Activated T-cell treated with anti-CD3 and anti-CD28 coated beads, Interleukin-2, amount 50 U/mL, for 72 hours (primary cell): Measurements from ENCODE around the gene MGLL. TPM values are rescaled to one million over a fixed set of nuclear protein-coding genes. Genes with fewer than 3 reads are reported as not detected.

Experiments used
- ATAC-seq, 2 donors: fragments of 150-1000 bp; cut with Tn5 transposase; replicated peaks in 1 of 2; 2 replicates each; pipeline ENCODE4 v1.10.0; 2021; ENCODE audit warnings: moderate library complexity in 2 of 2, mild to moderate bottlenecking in 1 of 2
- DNase-seq, 2 donors: peaks; one replicate each; pipeline ENCODE4 v3.0.0; 2021 to 2022; ENCODE audit warnings: mixed read lengths in 1 of 2
- H3K27ac Mint-ChIP-seq: one replicate; pipeline ENCODE4 v1.8.0; 2022; ENCODE audit warnings: mild to moderate bottlenecking, moderate library complexity, mixed read lengths
- H3K27me3 Mint-ChIP-seq: one replicate; pipeline ENCODE4 v1.8.0; 2022; ENCODE audit warnings: low read depth, mixed read lengths
- H3K36me3 Mint-ChIP-seq, 2 donors: one replicate each; pipeline ENCODE4 v1.8.0; 2022; ENCODE audit warnings: mixed read lengths in 2 of 2, mild to moderate bottlenecking in 1 of 2; ENCODE audit not compliant: insufficient read depth in 2 of 2
- H3K4me1 Mint-ChIP-seq: one replicate; pipeline ENCODE4 v1.8.0; 2022; ENCODE audit warnings: low read depth, mixed read lengths
- H3K4me3 Mint-ChIP-seq, 2 donors: one replicate each; pipeline ENCODE4 v1.8.0; 2022; ENCODE audit warnings: mild to moderate bottlenecking in 2 of 2, mixed read lengths in 2 of 2, moderate library complexity in 2 of 2
- H3K9me3 Mint-ChIP-seq, 2 donors: one replicate each; pipeline ENCODE4 v1.8.0; 2022; ENCODE audit warnings: mixed read lengths in 2 of 2
- total RNA-seq, 2 donors: library from RNA; stranded (reverse); gene quantifications; one replicate each; pipeline ENCODE4 v1.2.3, GENCODE V29; 2022

Gene MGLL
- total RNA-seq, 2 donors from 2014 or later: 1.7 to 2.3 TPM

DNA sequence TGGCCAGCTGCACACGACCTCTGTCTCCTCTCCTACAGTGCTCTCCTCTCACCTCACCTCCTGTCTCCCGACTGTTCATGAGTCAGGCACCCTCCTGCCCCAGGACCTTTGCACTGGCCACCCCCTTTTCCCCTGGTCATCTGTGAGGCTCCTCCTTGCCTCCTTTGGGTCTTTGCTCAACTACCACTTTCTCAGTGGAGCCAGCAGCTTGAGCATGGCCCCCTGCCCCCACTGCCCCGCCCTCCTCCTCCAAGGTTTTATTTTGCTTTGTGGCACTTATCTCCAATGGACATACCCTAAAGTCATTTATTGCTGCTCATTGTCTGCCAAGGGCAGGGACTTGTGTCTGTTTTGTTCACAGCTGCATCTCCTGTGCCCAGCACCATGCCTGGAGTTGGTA, 64.3 kb downstream of the MGLL start:
- Mint-ChIP-seq H3K9me3 (no peaks in the 10 kb centered on the region), H3K4me3 (no peak overlapping the region), H3K36me3 (no peaks in the 10 kb centered on the region)

DNA sequence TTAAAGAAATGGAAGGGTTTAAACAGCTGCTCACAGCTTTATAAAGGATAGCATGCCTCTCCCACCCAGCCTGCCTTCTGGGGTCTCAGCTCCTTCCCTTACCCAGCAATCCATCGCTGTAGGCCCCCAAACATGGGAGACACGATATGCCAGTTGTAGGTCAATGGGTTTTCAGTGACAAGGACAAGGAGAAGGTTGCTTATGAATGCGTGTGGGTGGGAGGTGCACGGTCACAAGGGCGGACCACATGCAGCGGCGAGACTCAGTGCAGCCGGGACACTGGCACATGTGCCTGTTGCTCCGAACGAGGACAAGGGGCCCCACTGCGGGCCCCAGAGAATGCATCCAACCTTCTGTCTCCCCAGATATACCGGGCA, 67.0 kb downstream of the MGLL start:
- H3K4me1 Mint-ChIP-seq: peaks cover 39% of the 10 kb centered on the region
- DNase-seq: no peak
- H3K36me3 Mint-ChIP-seq: no peaks in the 10 kb centered on the region
- H3K27ac Mint-ChIP-seq: no peak overlapping the region
- no peaks in the 10 kb centered on the region for H3K9me3 Mint-ChIP-seq
- ATAC-seq: peak in 1 of 2 donors; percentile 4
- peak overlapping the region; percentile 62 to 66 for H3K4me3 Mint-ChIP-seq
- peaks cover 34% of the 10 kb centered on the region for H3K27me3 Mint-ChIP-seq

More for the DNA sequence above, 64.3 kb downstream of the MGLL start:
- ATAC-seq (no peak), DNase-seq (no peak)
- H3K27ac Mint-ChIP-seq: no peak overlapping the region
- H3K27me3 Mint-ChIP-seq: peaks cover 36% of the 10 kb centered on the region
- peaks cover 40% of the 10 kb centered on the region for H3K4me1 Mint-ChIP-seq

DNA sequence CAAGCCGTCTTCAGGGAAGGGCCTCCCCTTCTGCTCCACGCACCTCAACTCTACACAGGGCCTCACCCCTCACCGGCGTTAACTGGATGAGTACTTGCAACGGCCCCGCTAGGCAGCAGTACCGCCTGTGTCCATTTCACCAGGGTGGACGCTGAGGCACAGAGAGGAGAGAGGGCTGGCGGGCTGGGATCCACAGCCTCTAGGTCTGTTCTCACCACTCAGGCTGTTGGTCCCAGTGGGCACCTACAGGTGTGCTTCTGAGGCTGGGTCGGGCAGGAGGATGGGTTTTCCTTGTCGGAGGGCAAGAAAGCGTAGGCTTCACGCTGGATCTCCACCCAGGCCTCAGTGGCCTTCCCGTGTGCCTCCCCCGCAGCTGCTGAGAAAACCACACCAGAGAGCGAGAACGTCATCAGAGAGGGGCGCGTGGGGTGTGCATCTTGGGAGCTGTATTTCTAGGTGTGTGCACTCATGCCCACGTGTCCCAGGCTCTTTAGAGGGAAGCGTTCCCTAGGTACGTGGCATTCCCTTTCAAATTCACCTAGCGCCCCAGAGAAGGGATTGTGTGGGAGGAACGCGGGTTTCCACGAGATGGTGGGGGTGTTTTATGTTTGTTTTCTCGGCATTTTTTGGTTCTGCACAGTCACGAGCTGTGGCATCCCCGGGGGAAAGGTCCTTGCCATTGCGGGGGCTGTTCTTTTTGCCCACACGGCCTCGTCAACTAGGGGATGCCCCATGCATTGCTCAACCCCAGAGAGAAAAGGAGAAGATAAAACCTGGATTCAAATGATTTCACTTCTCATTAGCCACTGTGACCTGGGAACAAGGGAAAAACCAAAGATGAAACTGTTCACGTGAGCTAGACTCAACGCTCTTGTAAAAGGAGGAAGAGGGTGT, 67.7 kb downstream of the MGLL start:
- H3K4me1 Mint-ChIP-seq: peaks cover 45% of the 10 kb centered on the region
- ATAC-seq: peak; percentile 61
- H3K36me3 Mint-ChIP-seq: no peaks in the 10 kb centered on the region
- H3K27me3 Mint-ChIP-seq: peaks cover 35% of the 10 kb centered on the region
- DNase-seq: peak; percentile 41 to 53
- peak overlapping the region; percentile 62 to 66 for H3K4me3 Mint-ChIP-seq
- H3K27ac Mint-ChIP-seq: no peak overlapping the region
- H3K9me3 Mint-ChIP-seq: no peaks in the 10 kb centered on the region

DNA sequence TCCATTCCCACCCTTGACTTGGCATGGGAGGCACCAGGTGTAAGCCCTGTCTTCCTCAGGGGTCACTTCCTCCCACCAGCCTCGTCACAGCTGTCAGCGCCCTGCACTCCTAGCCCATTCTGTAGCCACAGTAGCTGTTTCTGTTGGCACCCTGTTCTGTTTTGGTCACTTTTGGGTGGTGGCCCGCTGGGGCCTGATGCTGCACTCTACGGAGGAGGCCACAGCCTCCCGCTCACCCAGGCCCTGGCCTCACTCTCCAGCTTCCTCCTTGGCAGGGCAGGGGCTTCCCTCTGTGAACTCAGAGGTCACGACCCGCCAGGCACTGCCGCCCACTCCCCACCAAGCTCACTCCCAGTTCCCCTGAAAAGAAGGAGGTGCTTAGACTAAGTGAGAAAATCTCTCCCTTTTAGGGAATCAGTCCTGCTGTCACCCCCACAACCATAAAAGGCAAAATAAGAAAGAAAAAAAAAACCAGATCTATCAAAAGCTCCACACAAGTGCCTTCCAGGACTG, 68.4 kb downstream of the MGLL start:
- Mint-ChIP-seq H3K27ac (no peak overlapping the region), H3K4me1 (peaks cover 48% of the 10 kb centered on the region), H3K9me3 (no peaks in the 10 kb centered on the region), H3K4me3 (peak overlapping the region in 1 of 2 donors; percentile 62), H3K27me3 (peaks cover 37% of the 10 kb centered on the region), H3K36me3 (no peaks in the 10 kb centered on the region)
- ATAC-seq (no peak), DNase-seq (peak in 1 of 2 donors; percentile 7)

DNA sequence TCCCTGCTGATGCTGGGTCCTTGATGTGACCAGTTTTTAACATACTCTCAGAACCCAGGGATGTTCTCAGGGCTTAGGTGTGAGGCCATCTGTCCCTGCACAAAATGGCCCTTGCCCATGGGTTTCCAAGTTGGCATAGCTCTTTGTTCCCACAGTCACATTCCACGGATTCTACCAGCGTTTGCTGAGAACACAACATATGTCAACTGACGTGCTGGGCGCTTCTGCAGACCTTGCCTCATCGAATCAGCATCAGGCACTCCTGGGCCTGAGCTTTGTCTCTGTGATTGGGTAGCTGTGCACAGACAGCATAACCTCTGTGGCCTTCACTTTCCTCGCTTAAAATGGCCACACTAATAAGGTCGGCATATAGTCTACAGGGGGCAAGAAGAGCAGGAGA, 69.0 kb downstream of the MGLL start:
- H3K27me3 Mint-ChIP-seq: peaks cover 39% of the 10 kb centered on the region
- no peaks in the 10 kb centered on the region for H3K36me3 Mint-ChIP-seq
- H3K27ac Mint-ChIP-seq: no peak overlapping the region
- no peak overlapping the region for H3K4me3 Mint-ChIP-seq
- no peak for ATAC-seq
- no peaks in the 10 kb centered on the region for H3K9me3 Mint-ChIP-seq
- no peak for DNase-seq
- H3K4me1 Mint-ChIP-seq: peaks cover 48% of the 10 kb centered on the region

DNA sequence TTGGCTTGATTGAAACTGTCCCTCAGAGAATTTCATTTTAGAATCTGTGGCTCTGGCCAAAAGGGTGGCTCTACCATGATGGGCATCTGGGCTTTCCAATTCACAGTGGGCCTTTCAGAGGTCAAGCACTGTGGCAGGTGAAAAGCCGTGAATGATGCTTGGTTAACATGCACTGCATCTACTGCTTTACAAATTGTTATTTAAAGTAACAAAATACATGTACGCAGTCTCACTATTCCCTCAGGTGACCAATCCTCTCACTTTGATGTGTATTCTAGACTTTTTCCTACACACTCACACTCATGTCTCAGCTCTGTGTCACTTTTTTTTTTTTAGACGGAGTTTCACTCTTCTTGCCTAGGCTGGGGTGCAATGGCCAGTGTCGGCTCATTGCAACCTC, 70.5 kb downstream of the MGLL start:
- H3K4me1 Mint-ChIP-seq: peaks cover 48% of the 10 kb centered on the region
- no peaks in the 10 kb centered on the region for H3K9me3 Mint-ChIP-seq
- ATAC-seq (no peak), DNase-seq (no peak)
- peaks cover 39% of the 10 kb centered on the region for H3K27me3 Mint-ChIP-seq
- H3K27ac Mint-ChIP-seq: no peak overlapping the region
- no peak overlapping the region for H3K4me3 Mint-ChIP-seq
- H3K36me3 Mint-ChIP-seq: no peaks in the 10 kb centered on the region

DNA sequence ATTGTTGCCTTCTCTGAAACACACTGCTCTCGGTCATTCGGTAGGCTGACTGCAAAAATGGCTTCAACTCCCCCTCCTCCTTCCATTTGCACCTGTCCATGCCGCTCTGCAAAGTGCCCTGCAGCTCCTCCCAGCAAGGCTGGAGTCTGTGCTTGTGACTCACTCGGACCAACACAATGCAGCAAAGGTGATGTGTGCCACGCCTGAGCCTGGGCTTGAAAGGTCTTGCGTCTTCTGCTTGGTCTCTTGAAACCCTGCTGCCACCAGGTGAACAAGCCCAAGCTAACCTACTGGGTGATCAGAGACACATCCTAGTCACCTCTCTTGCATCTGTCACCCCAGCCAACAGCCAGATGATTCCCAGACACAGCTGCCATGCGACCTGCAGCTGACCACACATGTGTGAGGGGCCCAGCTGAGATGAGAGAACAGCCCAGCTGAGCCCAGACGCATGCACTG, 71.1 kb downstream of the MGLL start:
- H3K27me3 Mint-ChIP-seq: peaks cover 39% of the 10 kb centered on the region
- ATAC-seq (no peak), DNase-seq (no peak)
- no peak overlapping the region for H3K4me3 Mint-ChIP-seq
- no peak overlapping the region for H3K27ac Mint-ChIP-seq
- no peaks in the 10 kb centered on the region for H3K9me3 Mint-ChIP-seq
- H3K36me3 Mint-ChIP-seq: no peaks in the 10 kb centered on the region
- H3K4me1 Mint-ChIP-seq: peaks cover 45% of the 10 kb centered on the region

DNA sequence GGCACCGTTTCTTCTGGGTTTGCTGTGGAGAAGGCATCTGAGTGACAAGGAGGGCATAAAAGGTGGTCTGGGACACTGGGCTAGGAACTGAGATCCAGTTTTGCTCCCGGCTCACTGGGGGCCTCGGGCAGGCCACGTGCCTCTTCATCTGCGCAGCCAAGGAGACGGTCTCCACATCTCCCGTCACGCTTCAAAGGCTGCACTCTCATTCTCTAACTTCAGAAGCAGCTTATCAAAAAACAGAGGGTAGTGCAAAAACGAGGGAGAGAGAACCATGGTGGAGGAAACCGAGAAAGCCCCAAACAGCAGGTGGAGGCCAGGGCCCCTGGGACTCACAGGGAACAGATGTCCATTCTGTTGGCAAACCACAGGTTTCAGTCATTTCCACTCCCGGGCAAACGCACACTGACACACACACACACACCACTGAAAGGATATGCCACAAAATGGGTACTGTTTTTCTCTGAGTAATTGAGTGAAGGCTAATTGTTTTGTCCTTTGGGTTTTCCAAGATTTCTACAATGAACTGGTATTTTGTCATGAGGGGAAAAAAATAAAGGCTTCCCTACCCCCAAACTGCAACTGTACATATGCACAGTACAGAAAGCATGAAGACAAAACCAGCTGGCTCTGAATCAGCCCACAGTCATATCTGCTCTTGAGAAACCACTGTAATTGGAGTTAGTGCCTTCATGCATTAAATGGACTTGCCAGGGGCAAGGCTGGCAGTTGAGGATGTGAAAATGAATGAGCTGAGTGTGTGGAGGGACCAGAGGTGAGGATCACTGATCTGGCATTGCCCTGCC, 71.9 kb downstream of the MGLL start:
- peaks cover 37% of the 10 kb centered on the region for H3K4me1 Mint-ChIP-seq
- ATAC-seq: peak; percentile 71 to 76
- no peaks in the 10 kb centered on the region for H3K36me3 Mint-ChIP-seq
- H3K27me3 Mint-ChIP-seq: peaks cover 39% of the 10 kb centered on the region
- H3K27ac Mint-ChIP-seq: no peak overlapping the region
- peak; percentile 12 to 19 for DNase-seq
- no peaks in the 10 kb centered on the region for H3K9me3 Mint-ChIP-seq
- peak overlapping the region; percentile 25 to 46 for H3K4me3 Mint-ChIP-seq

DNA sequence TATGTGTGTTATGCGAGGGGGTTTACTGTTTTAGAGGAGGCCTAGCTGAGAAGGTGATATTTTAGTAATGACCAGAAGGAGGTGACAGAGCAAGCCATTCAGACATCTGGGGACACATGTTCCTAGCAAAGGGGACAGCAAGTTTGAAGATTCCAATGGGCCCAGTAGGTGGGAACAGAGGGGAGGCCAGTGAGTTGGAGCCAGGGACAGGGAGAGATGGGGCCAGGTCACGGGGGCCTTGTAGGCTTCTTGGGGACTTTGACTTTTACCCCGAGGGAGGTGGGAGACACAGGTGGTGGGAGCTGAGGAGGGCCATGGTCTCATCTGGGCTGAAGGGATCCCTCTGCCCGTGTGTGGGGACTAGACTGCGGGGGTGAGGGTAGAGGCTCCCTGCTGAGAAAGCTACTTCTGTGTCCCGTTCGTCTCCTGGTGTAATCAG, 72.5 kb downstream of the MGLL start:
- ATAC-seq (no peak), DNase-seq (no peak)
- Mint-ChIP-seq H3K9me3 (no peaks in the 10 kb centered on the region), H3K36me3 (no peaks in the 10 kb centered on the region), H3K4me3 (no peak overlapping the region), H3K4me1 (peaks cover 31% of the 10 kb centered on the region), H3K27me3 (peaks cover 39% of the 10 kb centered on the region), H3K27ac (no peak overlapping the region)

DNA sequence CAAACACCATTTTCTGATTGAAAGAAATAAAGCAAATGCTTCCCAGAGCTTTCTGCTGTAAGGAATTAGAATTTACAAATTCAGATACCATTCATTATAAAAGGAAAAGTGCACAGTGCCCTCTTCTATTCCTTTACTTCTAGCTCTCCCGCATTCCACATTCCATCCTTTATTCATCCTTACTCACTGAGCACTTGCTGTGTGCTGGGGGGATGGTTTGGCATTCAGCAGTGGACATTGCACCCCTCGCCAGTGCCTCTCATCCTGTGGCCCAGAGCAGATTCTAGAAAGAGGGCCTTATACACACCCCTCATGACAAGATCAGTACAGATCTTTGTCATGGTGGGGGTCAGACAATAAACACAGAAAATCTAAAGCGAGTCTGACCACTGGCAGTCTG, 73.0 kb downstream of the MGLL start:
- Mint-ChIP-seq H3K9me3 (no peaks in the 10 kb centered on the region), H3K36me3 (no peaks in the 10 kb centered on the region), H3K27me3 (peaks cover 39% of the 10 kb centered on the region), H3K27ac (no peak overlapping the region), H3K4me1 (peaks cover 26% of the 10 kb centered on the region), H3K4me3 (no peak overlapping the region)
- DNase-seq (no peak), ATAC-seq (no peak)

DNA sequence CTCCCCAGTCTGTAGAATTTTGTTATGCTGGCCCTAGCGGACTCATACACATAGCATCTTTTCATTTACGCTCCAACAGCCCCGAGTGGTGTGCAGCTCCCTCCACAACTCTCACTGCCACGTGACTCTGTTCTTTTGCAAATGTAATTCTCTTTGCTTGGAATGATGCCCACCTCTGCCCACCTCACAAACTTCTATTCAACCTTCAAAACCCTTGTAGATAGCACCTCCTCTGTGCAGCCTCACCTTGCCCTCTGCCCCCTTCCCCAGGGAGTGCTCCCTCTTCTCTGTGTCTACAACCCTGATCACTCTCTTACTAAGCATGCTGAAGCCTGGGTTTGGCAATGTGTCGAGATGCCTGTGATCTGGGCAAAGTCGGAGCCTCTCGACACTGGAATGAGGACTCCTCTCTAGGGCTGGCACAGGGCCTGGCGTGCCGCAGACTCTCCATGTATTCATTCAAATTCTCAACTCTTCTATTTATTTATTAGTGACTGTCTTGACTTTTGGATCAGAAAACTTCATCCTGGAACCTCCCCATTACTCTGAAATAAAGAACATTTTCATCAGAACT, 73.5 kb downstream of the MGLL start:
- H3K27me3 Mint-ChIP-seq: peaks cover 39% of the 10 kb centered on the region
- ATAC-seq: no peak
- peaks cover 21% of the 10 kb centered on the region for H3K4me1 Mint-ChIP-seq
- DNase-seq: no peak
- no peaks in the 10 kb centered on the region for H3K36me3 Mint-ChIP-seq
- no peak overlapping the region for H3K4me3 Mint-ChIP-seq
- no peaks in the 10 kb centered on the region for H3K9me3 Mint-ChIP-seq
- H3K27ac Mint-ChIP-seq: no peak overlapping the region

DNA sequence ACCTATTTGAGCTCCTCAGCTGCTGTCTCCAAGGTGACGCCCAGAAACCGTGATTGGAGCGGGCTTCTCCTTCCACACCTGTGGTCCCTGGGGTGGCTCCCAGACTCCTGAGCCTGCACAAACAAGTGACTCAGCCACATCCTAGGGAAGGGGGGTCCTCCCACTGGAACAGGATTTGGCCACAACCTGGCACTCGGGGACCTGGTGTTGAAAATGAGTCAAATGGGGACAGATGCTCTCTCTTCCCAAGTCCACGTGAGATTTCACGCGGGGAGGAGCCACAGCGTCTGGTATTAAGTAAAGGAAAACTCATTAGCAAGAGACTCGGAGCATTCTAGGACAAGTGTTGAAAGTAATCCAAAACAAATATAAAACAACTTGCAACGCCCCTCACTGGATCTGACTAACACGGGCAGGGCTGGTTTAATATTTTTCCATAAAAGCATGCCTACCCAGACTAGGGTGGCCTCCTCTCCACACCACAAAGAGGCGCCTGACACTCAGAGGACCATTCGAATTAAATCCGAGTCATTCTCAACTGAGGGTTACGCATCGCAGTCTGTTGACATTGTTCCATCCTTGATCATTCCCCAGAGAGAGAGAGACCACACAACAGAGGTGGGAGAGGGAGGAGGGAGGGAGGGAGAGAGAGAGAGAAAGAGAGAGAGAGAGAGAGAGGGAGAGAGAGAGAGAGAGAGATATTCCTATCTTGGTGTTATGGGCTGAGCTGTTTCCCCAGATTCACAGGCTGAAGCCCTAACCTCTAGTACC, 74.4 kb downstream of the MGLL start:
- Mint-ChIP-seq H3K9me3 (no peaks in the 10 kb centered on the region), H3K27ac (no peak overlapping the region), H3K36me3 (no peaks in the 10 kb centered on the region), H3K4me3 (no peak overlapping the region), H3K27me3 (peaks cover 40% of the 10 kb centered on the region), H3K4me1 (peaks cover 20% of the 10 kb centered on the region)
- ATAC-seq (no peak), DNase-seq (no peak)
